IMR-90 (cell line): ENCODE results near the gene RBMS3. TPM values are rescaled to one million over a fixed set of nuclear protein-coding genes. Genes with fewer than 3 reads are reported as not detected.

Experiments used
- ATAC-seq: fragments of 200-7000 bp; cut with Tn5 transposase; 2 replicates; pipeline ENCODE4 v1.9.1; 2020; ENCODE audit warnings: low read depth, mild to moderate bottlenecking, moderate library complexity
- BruUV-seq: library from RNA; stranded (reverse); fragments of 400-500 nt; replicated peaks from 2 replicates; lab custom pipeline; 2021; lab: Mats Ljungman, UMichigan
- CTCF ChIA-PET: fragments of 300-600 bp; formaldehyde crosslinking; extraction: SDS; loops from one replicate; lab custom pipeline; 2021; ENCODE audit warnings: antibody characterized with exemption; lab: Yijun Ruan, JAX
- POLR2A ChIA-PET: fragments of 300-600 bp; sonication (Branson Sonifier 250); formaldehyde crosslinking; loops from one replicate; lab custom pipeline; 2022; ENCODE audit warnings: antibody characterized with exemption; ENCODE audit not compliant: unreplicated experiment; lab: Charles Lee
- DNase-seq: peaks from one replicate; pipeline ENCODE4 v3.0.0; 2013
- H2AFZ ChIP-seq: replicated peaks from 2 replicates; pipeline ENCODE3; 2013; ENCODE audit warnings: low read length, mild to moderate bottlenecking; ENCODE audit not compliant: poor library complexity
- H2AK5ac ChIP-seq: 2 replicates; pipeline ENCODE4 v1.6.1; 2013; ENCODE audit warnings: low read depth, low read length, inconsistent platforms
- H2AK9ac ChIP-seq: replicated peaks from 2 replicates; pipeline ENCODE3; 2013; ENCODE audit warnings: mild to moderate bottlenecking, low read depth, low read length, moderate library complexity; ENCODE audit not compliant: poor library complexity
- H2BK120ac ChIP-seq: 2 replicates; pipeline ENCODE4 v1.6.1; 2013; ENCODE audit warnings: low read depth, low read length, inconsistent platforms
- H2BK15ac ChIP-seq: 3 replicates; pipeline ENCODE4 v1.6.1; 2013; ENCODE audit warnings: low read depth, low read length, inconsistent platforms
- H2BK20ac ChIP-seq: 2 replicates; pipeline ENCODE4 v1.6.1; 2013; ENCODE audit warnings: low read depth, mild to moderate bottlenecking, inconsistent platforms, low read length, moderate library complexity
- H2BK5ac ChIP-seq: 2 replicates; pipeline ENCODE4 v1.6.1; 2013; ENCODE audit warnings: mild to moderate bottlenecking, low read depth, low read length, inconsistent platforms; ENCODE audit not compliant: poor library complexity, severe bottlenecking
- H3K14ac ChIP-seq: replicated peaks from 2 replicates; pipeline ENCODE4 v1.6.1; 2013; ENCODE audit warnings: low read depth, low read length, inconsistent platforms
- H3K18ac ChIP-seq: 2 replicates; pipeline ENCODE4 v1.6.1; 2013; ENCODE audit warnings: low read depth, low read length, control low read depth
- H3K23ac ChIP-seq: 2 replicates; pipeline ENCODE4 v1.6.1; 2013; ENCODE audit warnings: low read depth, low read length, inconsistent platforms
- H3K27ac ChIP-seq: 2 replicates; pipeline ENCODE4 v1.5.1; 2013; ENCODE audit warnings: mild to moderate bottlenecking, control low read depth, low read length; ENCODE audit not compliant: insufficient read depth
- H3K27me3 ChIP-seq: 2 replicates; pipeline ENCODE4 v1.6.1; 2013; ENCODE audit warnings: low read length; ENCODE audit not compliant: control insufficient read depth, insufficient read depth
- H3K36me3 ChIP-seq: 2 replicates; pipeline ENCODE4 v1.6.1; 2013; ENCODE audit warnings: low read length, mixed read lengths; ENCODE audit not compliant: control insufficient read depth, insufficient read depth
- H3K4ac ChIP-seq: 2 replicates; pipeline ENCODE4 v1.6.1; 2013; ENCODE audit warnings: low read depth, low read length, inconsistent platforms
- H3K4me1 ChIP-seq: 2 replicates; pipeline ENCODE4 v1.6.1; 2013; ENCODE audit warnings: low read length, mixed read lengths; ENCODE audit not compliant: control insufficient read depth, insufficient read depth
- H3K4me2 ChIP-seq: 2 replicates; pipeline ENCODE4 v1.6.1; 2013; ENCODE audit warnings: low read depth, mild to moderate bottlenecking, control low read depth, low read length, moderate library complexity
- H3K4me3 ChIP-seq: 2 replicates; pipeline ENCODE4 v1.5.1; 2013; ENCODE audit warnings: low read depth, mild to moderate bottlenecking, control low read depth, low read length, moderate library complexity; ENCODE audit not compliant: insufficient read depth
- H3K56ac ChIP-seq: 2 replicates; pipeline ENCODE4 v1.6.1; 2013; ENCODE audit warnings: low read length, inconsistent platforms; ENCODE audit not compliant: insufficient read depth; ENCODE audit errors: extremely low read depth
- H3K79me1 ChIP-seq, 2 experiments: 2 replicates each; pipeline ENCODE4 v1.6.1; 2013; ENCODE audit warnings: low read length in 2 of 2, inconsistent platforms in 1 of 2, low read depth in 1 of 2
- H3K9ac ChIP-seq: 2 replicates; pipeline ENCODE4 v1.6.1; 2013; ENCODE audit warnings: low read depth, low read length, control low read depth
- H3K9me1 ChIP-seq: 2 replicates; pipeline ENCODE4 v1.6.1; 2013; ENCODE audit warnings: low read length, inconsistent platforms; ENCODE audit not compliant: insufficient read depth
- H3K9me3 ChIP-seq: 2 replicates; pipeline ENCODE4 v1.6.1; 2013; ENCODE audit warnings: low read length; ENCODE audit not compliant: control insufficient read depth, insufficient read depth
- H4K20me1 ChIP-seq: 2 replicates; pipeline ENCODE4 v1.6.1; 2013; ENCODE audit warnings: low read length, inconsistent platforms; ENCODE audit not compliant: insufficient read depth
- H4K5ac ChIP-seq: 2 replicates; pipeline ENCODE4 v1.6.1; 2013; ENCODE audit warnings: mild to moderate bottlenecking, low read depth, low read length, control low read depth
- H4K8ac ChIP-seq, 2 experiments: 2 replicates each; pipeline ENCODE4 v1.6.1; 2013; ENCODE audit warnings: low read depth in 2 of 2, low read length in 2 of 2, control low read depth in 1 of 2, inconsistent platforms in 1 of 2
- H4K91ac ChIP-seq: 2 replicates; pipeline ENCODE4 v1.6.1; 2013; ENCODE audit warnings: low read depth, low read length, inconsistent platforms; ENCODE audit not compliant: insufficient read depth
- BHLHE40 ChIP-seq: fragments of 150-350 bp; IDR thresholded peaks from 2 replicates; pipeline ENCODE4 v1.6.1; 2016; ENCODE audit warnings: mild to moderate bottlenecking, low read depth, low read length
- CHD1 ChIP-seq: IDR thresholded peaks from 2 replicates; pipeline ENCODE4 v1.6.1; 2012; ENCODE audit warnings: low read depth, low read length, improper control_type of control experiment
- ELK1 ChIP-seq: fragments of 150-350 bp; IDR thresholded peaks from 2 replicates; pipeline ENCODE4 v1.6.1; 2016; ENCODE audit warnings: low read depth, mild to moderate bottlenecking, low read length, moderate library complexity, borderline replicate concordance
- FOS ChIP-seq: fragments of 150-350 bp; IDR thresholded peaks from 2 replicates; pipeline ENCODE4 v1.6.1; 2016; ENCODE audit warnings: low read depth, low read length
- MAFK ChIP-seq: IDR thresholded peaks from 2 replicates; pipeline ENCODE4 v1.6.1; 2012; ENCODE audit warnings: low read depth, low read length, improper control_type of control experiment
- MAZ ChIP-seq: IDR thresholded peaks from 2 replicates; pipeline ENCODE4 v1.6.1; 2012; ENCODE audit warnings: low read depth, mild to moderate bottlenecking, low read length, improper control_type of control experiment, moderate library complexity, borderline replicate concordance
- POLR2A ChIP-seq: IDR thresholded peaks from 2 replicates; pipeline ENCODE4 v1.6.1; 2012; ENCODE audit warnings: mild to moderate bottlenecking, low read depth, low read length
- RAD21 ChIP-seq: IDR thresholded peaks from 2 replicates; pipeline ENCODE4 v1.6.1; 2012; ENCODE audit warnings: low read length, improper control_type of control experiment
- RCOR1 ChIP-seq: IDR thresholded peaks from 2 replicates; pipeline ENCODE4 v1.6.1; 2012; ENCODE audit warnings: mild to moderate bottlenecking, low read length, improper control_type of control experiment; ENCODE audit not compliant: insufficient replicate concordance
- RFX5 ChIP-seq: IDR thresholded peaks from 2 replicates; pipeline ENCODE4 v1.8.0; 2012; ENCODE audit warnings: low read depth, mild to moderate bottlenecking, low read length, moderate library complexity
- SMC3 ChIP-seq: fragments of 150-350 bp; IDR thresholded peaks from 2 replicates; pipeline ENCODE4 v1.6.1; 2016; ENCODE audit warnings: low read depth, mild to moderate bottlenecking, antibody characterized with exemption, low read length, moderate library complexity
- WGBS, 2 experiments: methylation state at CpG; one replicate each; pipeline versions ENCODE4 v1.1.5 to v1.1.7; 2013; ENCODE audit warnings: missing lambda C conversion rate in 2 of 2; ENCODE audit not compliant: insufficient read length in 1 of 2; ENCODE audit errors: extremely low coverage in 2 of 2; 5-methylcytosine and 5-hydroxymethylcytosine counted together
- dilution Hi-C: fragments of 300-500 bp; cut with HindIII; formaldehyde crosslinking; loops from one replicate; pipeline ENCODE4 v1.14.3; 2018; ENCODE audit warnings: low sequenced_read_pairs; ENCODE audit not compliant: unreplicated experiment
- in situ Hi-C: fragments of 300-500 bp; cut with MboI; formaldehyde crosslinking; loops from 3 replicates; pipeline ENCODE4 v1.14.3; 2019; ENCODE audit warnings: low sequenced_read_pairs, inconsistent platforms, mixed read lengths
- intact Hi-C: fragments of 100-400 bp; cut with micrococcal nuclease; formaldehyde crosslinking; loops from 2 replicates; pipeline ENCODE4 v1.10.0; 2022
- polyA plus RNA-seq, 3 experiments: library from polyadenylated mRNA; depleted of rRNA; stranded (reverse); fragments of >200 nt; gene quantifications; 2 replicates each; pipeline ENCODE4 v1.2.3, GENCODE V29; 2012; ENCODE audit warnings: low replicate concordance in 1 of 3
- total RNA-seq: library from RNA; depleted of rRNA; stranded (reverse); fragments of >200 nt; gene quantifications from 2 replicates; pipeline ENCODE4 v1.2.3, GENCODE V29; 2012
- TF ChIP-seq, protein P1 (sequence below): conservative IDR thresholded peaks from 2 replicates; pipeline ENCODE4 v1.5.1; 2012; ENCODE audit warnings: mild to moderate bottlenecking, low read depth, low read length, improper control_type of control experiment

Gene RBMS3
- total and polyA plus RNA-seq, 2 of the 4 experiments (the other 2 are of a cell fraction) = 15.2 to 127 TPM

- CTCF ChIA-PET = no interaction called here
- Histone ChIP-seq H4K5ac (no peak overlapping the region), H3K4me3 (no peak overlapping the region), H3K23ac (no peak overlapping the region), H2BK120ac (no peak overlapping the region; the same call in 1 of the 2 replicates), H3K4me2 (no peak overlapping the region), H2BK5ac (no peak overlapping the region), H4K91ac (no peak overlapping the region), H4K8ac (no peak overlapping the region), H2AK5ac (no peak overlapping the region), H2BK20ac (no peak overlapping the region), H3K9me3 (no peaks in the 10 kb centered on the region), H3K36me3 (no peaks in the 10 kb centered on the region), H3K18ac (no peak overlapping the region), H3K27me3 (no peaks in the 10 kb centered on the region), H3K9me1 (0 out of 2 replicates have a peak, but pooled peaks cover 8% of the 10 kb centered on the region), H3K4me1 (peaks cover 4% of the 10 kb centered on the region), H3K27ac (no peak overlapping the region), H3K4ac (no peak overlapping the region; the same call in 1 of the 2 replicates), H3K79me1 (peaks cover 20 to 31% of the 10 kb centered on the region in 2 experiments), H3K56ac (no peak overlapping the region), H4K20me1 (0 out of 2 replicates have a peak, but pooled peaks cover 7% of the 10 kb centered on the region), H3K9ac (no peak overlapping the region), H2AFZ (no peak overlapping the region), H2AK9ac (no peak overlapping the region), H3K14ac (no peak overlapping the region), H2BK15ac (no peak overlapping the region)
- in situ Hi-C loops (no loop called here), intact Hi-C loops (no loop called here), dilution Hi-C loops (no loop called here)
- no CpG with 5 or more reads among the region's 2 CpGs for WGBS, 2 experiments
- TF ChIP-seq ELK1 (no peak), CHD1 (no peak), SMC3 (no peak), MAZ (no peak), FOS (no peak), RFX5 (no peak), MAFK (no peak), POLR2A (no peak), RCOR1 (no peak), RAD21 (no peak), BHLHE40 (no peak)
- TF ChIP-seq, protein P1, sequence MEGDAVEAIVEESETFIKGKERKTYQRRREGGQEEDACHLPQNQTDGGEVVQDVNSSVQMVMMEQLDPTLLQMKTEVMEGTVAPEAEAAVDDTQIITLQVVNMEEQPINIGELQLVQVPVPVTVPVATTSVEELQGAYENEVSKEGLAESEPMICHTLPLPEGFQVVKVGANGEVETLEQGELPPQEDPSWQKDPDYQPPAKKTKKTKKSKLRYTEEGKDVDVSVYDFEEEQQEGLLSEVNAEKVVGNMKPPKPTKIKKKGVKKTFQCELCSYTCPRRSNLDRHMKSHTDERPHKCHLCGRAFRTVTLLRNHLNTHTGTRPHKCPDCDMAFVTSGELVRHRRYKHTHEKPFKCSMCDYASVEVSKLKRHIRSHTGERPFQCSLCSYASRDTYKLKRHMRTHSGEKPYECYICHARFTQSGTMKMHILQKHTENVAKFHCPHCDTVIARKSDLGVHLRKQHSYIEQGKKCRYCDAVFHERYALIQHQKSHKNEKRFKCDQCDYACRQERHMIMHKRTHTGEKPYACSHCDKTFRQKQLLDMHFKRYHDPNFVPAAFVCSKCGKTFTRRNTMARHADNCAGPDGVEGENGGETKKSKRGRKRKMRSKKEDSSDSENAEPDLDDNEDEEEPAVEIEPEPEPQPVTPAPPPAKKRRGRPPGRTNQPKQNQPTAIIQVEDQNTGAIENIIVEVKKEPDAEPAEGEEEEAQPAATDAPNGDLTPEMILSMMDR = no peak
- POLR2A ChIA-PET = no interaction called here
- no TSS peak for BruUV-seq
- DNase-seq (no peak), ATAC-seq (no peak)
Measured at GRCh38 chr3:29577250-29577649, 296.4 kb downstream of the RBMS3 start.
